SK-N-SH treated with all-trans-retinoic acid at 6 μM for 48 hours (cell line): Measurements from ENCODE around the gene PTTG2.

Experiments
- ARNTL ChIP-seq: fragments of 450-650 bp; formaldehyde crosslinking; IDR thresholded peaks from 2 replicates; pipeline ENCODE4 v1.5.0; 2020; ENCODE audit warnings: low read depth, mild to moderate bottlenecking, moderate library complexity, borderline replicate concordance
- RARB ChIP-seq: fragments of 250-450 bp; sonication (Bioruptor Pico); IDR thresholded peaks from 2 replicates; pipeline ENCODE4 v1.8.0; 2021; ENCODE audit warnings: mild to moderate bottlenecking, moderate library complexity
- ZFP3 ChIP-seq: fragments of 250-450 bp; sonication (Bioruptor Pico); IDR thresholded peaks from 2 replicates; pipeline ENCODE4 v1.5.0; 2020; ENCODE audit warnings: mild to moderate bottlenecking, moderate library complexity

GRCh38 chr4:37934609-37935008, 25.6 kb upstream of the PTTG2 start:
- TF ChIP-seq RARB (CRISPR knock-in tag): no peak
- TF ChIP-seq ARNTL: no peak
- no peak for TF ChIP-seq ZFP3 (CRISPR knock-in tag)
